CD4-positive, alpha-beta T cell treated with Interleukin-21 for 1 hour (primary cell): ENCODE data around the gene LDB2.

Source experiments
- DNase-seq: peaks from one replicate; pipeline ENCODE4 v3.0.0-alpha.2; 2020

LDB2 gene

DNA sequence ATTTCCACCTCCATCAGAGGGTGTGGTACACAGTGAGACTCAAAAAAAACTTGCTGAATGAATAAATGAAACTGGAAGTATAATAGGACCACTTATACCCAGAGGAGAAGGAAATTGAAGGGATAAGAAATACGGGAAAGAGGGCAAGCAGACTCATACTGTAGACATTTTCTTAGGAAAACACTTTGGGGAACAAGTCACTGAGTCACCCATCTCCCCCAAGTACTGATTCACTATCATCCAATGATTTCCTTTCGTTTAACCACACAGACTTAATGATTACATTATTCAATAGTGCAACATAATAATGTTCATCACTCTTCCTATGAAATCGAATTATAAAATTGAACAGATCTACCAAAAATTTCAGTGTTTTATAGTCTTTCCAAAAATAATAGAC is 97.1 kb downstream of the LDB2 start:
- DNase-seq: no peak

DNA sequence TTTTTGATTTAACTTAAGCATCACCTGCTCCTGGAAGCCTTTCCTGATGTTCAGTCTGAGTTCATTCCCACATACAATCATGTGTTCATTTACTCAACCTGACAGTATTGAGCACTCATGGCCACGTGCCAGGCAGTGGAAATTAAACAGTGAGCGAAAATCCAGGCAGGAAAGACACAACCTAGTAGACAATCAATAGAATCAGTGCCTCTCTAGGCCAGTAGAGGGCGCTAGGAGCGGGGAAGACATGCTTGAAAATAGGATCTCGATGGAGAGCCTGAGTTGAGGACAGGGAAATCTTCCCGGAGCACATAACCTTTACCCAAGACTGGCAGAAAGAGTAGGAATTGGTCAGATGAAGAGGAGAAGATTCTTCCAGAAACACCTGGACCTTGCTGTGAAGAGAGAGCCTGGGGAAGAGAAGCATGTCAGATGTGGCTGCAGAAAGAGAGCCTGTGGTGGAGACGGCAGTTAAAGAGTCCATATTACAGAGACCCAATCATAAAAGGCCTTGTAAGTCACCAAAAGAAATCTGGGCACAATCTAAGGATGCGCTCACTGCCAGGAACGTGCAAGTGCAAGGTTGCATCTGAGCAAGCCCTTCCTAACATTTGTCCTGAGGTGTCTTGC is 103.5 kb downstream of the LDB2 start:
- DNase-seq: peak; percentile 32

DNA sequence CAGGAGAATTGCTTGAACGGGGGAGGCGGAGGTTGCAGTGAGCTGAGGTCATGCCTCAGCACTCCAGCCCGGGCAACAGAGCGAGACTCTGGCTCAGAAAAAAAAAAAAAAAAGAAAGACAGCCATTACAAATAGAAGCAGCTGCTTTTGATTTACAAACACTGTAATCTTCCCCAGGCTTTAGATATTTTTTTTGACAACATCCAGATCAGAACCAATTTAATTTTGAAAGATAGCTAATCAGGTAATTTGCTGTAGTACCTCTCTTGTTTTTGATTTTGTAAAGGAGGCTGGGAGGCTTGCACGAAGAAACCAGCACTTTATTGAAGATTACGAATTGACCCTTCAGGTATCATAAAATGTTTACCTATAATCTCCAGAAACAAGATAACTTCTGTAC is 107.0 kb downstream of the LDB2 start:
- DNase-seq: no peak

DNA sequence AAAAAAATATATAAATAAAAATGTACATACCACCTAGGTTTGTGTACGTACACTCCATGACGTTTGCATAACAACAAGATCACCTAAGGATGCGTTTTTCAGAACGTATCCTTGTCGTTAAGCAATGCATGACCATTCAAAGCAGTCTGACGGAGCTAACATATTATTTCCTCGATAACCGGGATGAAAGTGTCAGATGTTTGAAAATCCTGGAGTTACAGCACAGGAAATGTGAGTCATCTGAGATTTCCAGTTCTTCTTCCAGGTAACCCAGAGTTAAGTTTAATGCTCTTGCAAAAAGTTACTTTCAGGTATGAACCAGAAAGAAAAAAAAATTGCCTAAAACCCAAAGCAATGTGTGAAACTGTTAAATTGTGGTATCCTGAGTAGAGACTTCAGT is 107.9 kb downstream of the LDB2 start:
- no peak for DNase-seq

DNA sequence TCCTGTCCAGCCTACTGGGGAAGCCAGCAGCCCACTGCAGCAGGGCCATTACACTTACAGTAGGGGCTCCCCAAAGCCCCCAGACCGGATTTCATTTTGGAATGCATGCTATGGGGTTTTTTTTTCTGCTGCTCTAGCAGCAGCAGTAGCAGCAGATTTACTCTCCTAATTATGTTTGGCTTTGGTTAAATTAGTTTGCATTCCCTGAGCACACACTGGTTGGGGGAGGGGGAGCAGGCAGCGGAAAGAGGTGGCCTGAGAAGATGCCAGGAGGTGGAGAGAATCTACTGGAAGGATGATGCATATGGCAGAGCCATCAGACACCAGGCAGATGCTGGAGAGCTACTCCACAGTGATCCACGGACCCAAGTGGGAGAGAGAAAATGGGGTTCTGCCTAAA is 109.6 kb downstream of the LDB2 start:
- DNase-seq: no peak

DNA sequence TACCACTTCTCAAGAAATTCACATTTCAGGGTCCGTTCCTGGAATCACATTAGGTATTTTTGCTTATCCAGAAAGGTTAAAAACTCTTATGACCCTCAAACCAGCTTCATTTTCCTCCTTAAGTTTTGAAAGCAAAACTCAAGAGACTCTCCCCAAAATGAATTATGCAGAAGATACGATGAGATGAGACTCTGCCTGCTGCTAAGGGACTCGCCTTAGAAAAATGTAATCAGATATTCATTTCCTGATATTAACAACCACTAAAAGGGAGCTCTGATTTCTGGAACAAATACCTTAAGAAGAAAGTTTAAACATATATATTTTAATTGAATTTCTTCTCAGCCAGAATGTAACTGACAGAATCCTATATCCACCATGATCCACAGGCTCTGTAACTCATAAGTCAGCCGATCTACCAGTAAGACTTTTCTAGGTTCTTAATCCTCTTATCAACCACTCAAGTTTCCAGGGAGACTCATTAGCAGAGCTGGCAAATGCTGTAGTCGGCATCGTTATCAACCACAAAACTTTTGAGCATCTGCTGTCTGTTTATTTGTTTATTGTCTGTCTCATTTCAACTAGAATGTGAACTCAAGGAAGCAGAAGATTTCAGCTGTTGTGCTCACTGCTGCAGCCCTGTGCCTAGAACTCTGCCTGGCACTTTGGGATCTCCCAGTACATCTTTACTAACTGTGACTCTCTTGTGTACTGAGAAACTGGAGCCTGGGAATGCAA is 112.5 kb downstream of the LDB2 start:
- DNase-seq: no peak

DNA sequence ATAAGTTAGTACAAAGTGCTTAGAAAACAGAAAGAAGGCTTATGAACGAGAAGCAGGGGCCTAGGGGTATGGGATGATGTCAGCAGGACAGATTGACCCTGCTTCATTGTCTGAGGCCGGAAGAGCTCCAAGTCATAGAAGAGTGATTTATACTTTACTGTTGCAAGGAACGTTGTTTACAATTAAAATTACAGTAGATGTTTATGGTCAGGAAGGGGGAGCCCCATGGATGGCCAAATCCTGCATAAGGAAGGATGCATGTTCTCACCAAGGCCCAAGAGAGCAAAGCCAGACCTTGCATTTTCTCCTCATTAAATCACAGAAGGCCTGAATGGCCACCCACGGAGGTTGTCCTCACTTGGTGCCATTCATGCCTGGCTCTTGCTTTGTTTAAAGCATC is 115.3 kb downstream of the LDB2 start:
- DNase-seq: no peak

DNA sequence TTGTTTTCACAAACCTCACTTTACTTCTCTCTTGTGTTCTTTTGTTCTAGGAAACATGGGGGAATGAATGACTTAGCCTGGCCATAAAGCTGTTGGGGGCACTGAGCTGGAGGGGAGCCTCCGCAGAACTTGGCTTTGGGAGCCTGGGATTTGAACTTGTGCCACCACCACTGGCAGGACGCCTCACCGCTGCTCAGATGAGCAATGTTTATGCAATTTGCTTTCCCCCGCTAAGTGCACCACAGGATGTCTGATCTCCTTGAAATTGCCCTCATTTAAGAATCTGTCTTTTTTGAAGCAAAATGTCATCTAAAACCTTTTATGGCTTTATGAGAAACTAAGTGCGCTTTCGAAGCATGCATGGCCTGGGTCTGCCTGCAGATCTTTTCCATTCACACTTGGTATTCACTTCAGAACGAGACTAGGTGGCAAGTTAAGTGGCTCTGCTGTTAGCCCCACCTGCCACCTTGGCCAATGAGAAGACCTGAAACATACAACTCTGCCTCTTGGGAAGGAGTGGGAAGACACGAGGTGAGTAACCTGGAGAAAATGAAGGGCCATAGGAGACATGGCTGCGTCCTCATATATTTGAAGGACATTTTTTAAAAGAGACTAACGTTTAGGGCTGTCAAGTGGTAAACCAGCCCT is 119.3 kb downstream of the LDB2 start:
- no peak for DNase-seq

DNA sequence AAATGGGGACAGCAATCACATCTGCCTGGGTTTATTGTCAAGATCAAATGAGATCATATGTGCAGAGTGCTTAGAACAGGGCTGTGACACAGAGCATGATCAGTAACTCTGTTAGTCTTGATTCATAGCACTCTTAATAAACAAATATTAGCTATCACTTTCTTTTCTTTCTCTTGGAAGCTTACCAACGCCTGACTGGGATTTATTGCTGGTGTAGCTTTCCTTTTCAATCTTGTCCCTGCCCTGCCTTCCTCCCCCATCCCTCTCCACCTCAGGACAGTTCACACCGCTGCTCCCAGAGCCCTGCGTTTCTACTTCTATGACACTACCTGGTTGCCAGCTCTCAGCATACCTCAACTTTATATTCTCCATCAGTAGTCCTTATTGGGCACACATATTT is 120.7 kb downstream of the LDB2 start:
- DNase-seq: no peak

DNA sequence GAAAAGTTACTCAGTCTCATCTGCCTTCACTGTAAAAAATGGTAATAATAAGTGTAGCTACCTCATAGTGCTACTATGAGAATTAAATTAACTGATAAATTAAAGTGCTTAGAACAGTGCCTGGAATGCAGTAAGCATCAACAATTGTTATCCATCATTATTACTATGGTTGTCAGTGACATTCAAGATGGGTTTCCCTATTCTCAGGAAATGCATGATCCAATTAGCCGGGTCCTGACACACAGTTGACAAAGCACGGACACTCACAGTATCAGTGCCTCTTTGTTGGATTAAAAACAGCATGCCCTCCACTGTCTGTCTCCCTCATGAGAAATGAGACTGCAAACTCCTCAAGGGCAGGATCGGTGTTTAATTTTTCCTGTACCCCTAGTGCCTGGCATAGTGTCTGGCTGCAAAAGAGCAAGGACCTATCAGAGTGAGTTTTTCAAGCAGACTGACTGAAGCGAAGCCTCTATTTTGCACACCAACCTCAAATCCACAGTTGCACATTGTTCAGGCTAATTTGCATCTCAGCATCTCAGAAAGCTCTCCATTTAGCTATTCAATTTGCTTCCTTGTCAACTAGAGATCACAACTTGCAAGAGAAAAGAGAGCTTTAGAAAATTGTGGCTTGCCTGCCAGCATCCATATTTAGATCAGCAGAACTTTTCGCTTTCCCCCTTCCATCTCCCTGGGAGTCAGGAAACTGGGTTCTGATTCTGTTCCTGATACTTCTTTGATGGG is 122.9 kb downstream of the LDB2 start:
- DNase-seq: no peak

DNA sequence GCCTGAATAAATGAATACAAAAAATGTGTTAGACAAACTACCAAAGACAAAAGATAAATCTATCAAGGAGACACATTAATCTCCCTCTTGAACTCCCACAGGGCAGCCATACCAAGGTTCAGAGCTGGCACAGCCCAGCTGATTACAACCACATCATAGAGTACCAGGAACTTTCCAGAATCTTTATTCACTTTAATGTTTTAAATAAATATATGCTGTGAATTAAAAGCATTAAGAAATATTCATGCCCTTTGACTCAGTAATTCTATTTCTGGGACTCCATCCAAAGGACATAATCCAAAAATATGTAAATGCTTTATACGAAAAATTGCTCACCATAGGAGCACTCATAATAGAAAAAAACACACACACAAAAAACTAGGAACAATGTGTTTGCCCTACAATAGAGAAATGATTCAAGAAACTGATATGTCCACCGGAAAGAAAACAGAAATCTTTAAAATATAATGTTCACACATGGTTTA is 126.0 kb downstream of the LDB2 start:
- DNase-seq: no peak

DNA sequence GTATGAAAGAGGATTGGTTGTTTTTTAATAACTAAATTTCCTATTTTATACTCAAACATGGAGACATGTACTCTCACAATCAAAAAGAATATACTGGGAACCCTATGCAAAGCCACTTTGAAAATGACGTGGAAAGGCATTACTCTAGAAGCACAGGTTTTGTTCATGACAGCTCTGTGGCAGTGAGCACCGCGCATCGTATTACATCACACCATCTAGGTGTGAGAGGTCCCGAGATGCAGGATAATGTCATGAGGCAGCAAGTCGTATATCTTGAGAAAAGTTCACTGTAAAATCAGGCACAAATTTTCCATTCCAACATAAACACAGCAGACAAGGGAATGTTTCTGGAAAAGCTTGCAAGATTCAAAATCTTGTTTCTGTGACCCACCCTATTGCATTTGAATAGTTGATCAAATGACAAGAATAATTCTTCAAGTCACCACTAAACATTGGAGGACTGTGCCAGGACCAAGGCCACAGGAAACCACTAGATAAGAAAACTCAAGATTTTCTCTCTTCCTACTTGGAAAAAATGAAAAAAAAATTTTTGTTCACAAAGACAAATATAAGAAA is 127.6 kb downstream of the LDB2 start:
- DNase-seq: no peak

DNA sequence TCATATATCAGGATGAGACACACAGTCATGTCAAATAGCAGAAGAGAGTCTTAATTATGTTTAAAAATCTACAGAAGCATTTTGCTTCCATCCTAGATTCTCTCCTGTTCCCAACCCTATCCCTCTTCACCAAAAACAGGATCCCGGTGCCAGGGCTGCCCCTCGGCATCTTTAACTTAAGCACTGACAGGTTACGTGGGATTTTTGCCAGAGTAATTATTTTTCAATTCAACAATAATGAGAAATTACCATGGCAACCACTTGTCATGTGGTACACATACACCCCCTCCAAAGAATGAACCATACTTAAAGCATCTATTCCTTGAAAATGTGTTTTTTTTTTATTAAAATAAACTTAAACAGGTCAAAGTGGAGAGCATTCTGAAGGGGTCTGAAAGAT is 130.6 kb downstream of the LDB2 start:
- DNase-seq: no peak

DNA sequence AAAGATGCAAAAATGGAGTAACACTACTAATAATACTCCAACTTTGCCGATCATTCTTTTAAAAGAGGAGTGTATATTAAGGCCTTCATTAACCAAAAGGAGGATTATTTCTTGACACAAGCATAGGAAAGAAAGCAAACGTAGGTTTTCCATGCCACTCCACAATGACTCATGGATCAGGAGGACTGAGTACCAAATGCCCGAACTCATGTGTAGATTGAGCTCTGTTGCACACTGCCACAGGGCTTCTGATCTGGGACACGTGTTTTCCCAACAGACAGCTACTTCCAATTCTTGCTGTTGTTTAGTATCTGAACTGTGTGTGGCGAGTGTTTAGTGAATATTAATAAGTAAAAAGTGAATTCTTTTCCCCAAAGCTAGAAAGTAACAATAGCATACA is 131.2 kb downstream of the LDB2 start:
- no peak for DNase-seq

DNA sequence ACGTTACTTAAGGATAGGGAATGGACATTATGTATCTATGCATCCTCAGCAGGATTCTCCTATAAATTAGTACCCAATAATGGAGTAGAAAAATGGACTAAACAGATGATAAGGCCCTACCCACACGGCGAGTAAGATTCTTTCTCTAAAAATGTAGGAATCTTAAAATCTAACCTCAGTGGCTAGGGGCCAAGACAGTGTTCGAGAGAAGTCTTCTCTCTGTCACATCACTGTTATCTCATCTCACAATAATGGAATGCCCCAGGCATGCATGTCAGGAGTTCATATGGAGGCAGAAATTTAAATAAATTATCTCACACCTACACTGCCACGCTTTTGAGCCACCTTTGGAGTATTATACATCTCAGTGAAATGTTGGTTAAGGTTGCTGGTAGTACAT is 132.9 kb downstream of the LDB2 start:
- no peak for DNase-seq

DNA sequence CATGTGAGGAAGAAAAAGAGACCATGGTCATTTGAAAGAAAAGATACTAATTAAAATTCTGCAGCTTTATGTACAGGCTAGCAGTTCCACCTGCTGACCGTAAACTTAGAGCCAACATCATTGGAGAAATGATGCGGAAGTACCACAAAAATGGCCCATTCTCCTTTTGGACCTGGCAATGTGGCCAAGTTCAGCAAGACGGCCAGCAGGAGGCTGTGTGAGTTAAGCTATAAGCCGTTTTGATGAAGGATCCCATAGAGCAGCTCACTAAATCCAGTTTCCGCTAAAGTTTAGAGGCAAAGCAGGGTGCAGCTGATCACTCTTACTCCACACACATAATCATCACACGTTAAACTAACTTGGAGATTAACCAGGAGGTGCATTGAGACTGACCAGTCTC is 133.8 kb downstream of the LDB2 start:
- DNase-seq: no peak

DNA sequence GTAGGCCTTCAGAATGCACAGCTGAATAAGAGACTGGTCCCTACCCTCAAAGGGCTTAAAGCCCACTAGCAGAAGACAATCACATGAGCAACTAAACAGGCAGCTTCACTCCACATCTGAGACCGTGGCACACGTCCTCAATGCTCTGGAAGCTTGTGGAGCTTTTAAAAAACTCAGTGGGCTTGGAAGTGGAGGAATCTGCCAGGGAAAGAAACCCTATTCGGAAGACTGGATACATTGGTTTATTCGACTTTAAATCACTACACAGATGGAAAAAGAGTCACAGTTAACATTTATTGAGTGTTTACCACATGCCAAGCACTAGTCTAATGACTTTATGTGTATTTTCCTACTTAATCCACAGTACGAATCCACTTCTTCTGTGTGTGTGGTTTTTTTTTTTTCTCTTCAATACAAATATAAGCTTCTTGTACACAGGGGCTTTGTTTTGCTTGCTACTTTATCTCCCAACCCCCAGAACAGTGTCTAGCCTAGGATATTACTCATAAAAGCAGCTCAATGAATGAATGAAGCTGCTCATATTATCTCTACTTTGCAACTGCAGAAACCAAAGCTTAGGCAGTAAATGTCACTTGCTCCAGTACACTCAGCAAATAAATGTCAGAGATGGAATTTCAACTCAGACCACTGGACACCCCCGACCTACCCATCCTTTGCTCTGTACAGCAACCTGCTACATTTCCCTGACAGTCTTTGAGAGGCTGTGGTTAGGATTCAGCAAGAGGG is 137.7 kb downstream of the LDB2 start:
- DNase-seq: no peak

DNA sequence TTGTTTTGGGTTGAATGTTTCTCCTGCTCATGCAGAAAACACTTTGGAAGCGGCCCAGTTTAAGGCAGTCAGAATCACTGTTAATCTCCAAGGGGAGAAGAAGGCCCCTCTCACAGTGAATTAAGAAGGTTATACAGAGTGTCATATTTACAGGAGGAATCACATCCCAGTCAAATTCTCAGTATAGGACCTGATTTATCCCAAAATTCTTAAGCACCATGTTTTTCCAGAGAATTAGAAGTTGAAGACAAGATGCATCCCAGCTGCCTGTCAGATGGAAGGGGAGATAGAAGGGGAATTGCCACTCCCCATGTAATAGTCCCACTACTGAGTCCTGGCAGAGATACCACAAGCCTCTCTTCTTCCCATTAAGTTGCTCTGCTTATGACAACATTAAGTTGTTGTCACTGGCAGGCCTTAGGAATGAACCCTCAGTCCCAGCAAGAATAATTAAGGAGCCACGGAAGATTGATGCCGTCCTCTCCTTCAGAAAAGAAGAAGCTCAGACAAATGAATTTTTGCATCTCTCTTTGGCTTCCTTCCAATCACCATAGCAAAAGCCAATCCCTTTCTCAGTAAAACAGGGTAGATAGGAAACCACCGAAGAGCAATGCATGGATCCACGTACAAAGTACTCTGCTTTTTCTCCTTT is 138.4 kb downstream of the LDB2 start:
- no peak for DNase-seq

DNA sequence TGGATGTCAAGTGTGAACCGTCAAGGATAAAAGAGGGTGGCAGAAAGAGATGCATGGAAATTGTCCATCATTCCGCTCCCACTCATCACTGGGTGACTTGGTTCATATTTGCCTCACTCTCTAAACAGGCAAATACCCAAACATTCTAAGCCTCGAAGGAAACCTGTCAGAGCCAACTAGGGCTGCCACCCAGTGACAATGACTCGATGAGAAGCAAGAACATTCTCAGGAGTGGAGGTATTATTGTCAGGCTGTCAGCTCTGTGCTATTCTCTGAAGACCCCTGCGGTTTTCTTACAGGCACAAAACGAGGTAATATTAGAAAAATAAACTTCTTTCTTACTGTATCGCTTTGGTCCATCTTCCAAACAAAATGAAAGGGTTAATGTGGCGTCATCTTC is 139.6 kb downstream of the LDB2 start:
- no peak for DNase-seq

DNA sequence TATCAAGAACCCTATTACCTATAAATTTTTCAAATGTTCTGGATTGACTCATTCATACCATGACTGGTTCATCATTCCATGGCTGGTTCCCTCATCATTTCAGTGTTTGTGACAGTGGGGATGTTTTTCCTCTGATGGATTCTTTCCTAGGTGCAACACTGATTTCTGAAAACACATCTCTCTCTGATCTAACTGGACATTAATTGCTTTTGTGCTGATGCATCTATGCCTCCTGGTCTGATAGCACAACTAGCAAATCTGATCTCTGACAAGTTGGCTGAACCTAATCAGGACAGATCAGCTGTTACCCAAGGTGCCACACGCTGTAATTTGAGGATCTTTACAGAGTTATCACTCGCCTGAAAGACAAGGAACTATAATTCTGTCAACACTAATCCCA is 140.2 kb downstream of the LDB2 start:
- no peak for DNase-seq

DNA sequence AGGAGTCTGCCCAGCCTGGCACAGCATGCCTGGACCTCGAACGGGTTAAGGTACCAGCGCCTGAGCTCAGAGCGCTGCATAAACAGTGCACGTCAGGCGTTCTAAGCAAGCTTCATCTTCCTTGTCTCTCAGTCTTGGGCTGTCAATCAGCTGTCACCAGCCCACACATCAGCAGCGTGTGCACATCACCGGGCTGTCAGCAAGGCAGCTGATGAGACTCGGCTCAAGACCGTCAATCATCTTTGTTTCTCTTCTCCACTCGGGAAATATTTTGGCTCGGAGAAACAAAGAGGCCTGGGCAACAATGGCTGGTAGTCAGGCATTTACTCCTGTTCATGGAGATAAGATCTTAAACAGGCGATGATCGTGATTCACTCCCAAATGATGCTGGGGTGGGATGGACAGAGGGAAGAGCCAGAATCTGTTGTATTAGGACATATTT is 141.3 kb downstream of the LDB2 start:
- no peak for DNase-seq

DNA sequence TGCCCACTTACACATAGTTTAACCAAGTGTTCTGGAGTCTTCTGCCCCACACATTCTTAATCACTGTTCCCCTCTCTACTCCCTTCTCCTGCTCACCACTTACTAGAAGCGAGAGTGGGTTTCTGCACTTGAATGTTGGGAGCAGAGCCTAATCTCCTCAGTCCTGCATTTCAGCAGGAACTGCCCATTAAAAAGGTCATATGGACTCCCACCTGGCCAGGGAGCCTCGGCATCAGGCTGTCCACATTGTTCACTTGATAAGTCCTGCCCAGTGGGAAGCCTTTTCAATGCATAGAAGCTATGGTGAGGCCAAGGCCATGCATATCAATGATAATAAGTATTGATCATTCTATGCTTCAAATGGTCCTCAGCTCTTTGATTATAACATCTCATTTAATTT is 144.3 kb downstream of the LDB2 start:
- DNase-seq: no peak
